Myocyte (in vitro differentiated cells): ENCODE measurements around the gene C3orf62. TPM values are rescaled to one million over a fixed set of nuclear protein-coding genes. Genes with fewer than 3 reads are reported as not detected.

Experiments used
- microRNA-seq: library from miRNA; unstranded; fragments of <30 nt; microRNA quantifications from one replicate; pipeline ENCODE4, GENCODE V29; 2016
- total RNA-seq: library from RNA; depleted of rRNA; stranded (reverse); fragments of >200 nt; gene quantifications from 2 replicates; pipeline ENCODE4 v1.2.3, GENCODE V29; 2014

Gene C3orf62
- total RNA-seq, 1 donor from 2014 or later: 1.4 TPM

Small RNA genes lying within 50 kb of the gene (microRNA-seq; reads per million reads assigned to microRNA genes)
- not detected for gene MIR4271

Other genes with a start within 250 kb of the C3orf62 start
- 242 and 275 TPM in 2 replicates for gene IMPDH2, start 247.8 kb downstream of the C3orf62 start, total RNA-seq
- gene QRICH1, start 183.2 kb downstream of the C3orf62 start, total RNA-seq: 57.4 and 73.0 TPM in 2 replicates
- 131 and 190 TPM in 2 replicates for gene QARS1, start 172.5 kb downstream of the C3orf62 start, total RNA-seq
- 66.1 and 74.5 TPM in 2 replicates for gene USP19, start 156.4 kb downstream of the C3orf62 start, total RNA-seq
- 632 and 641 TPM in 2 replicates for gene LAMB2, start 144.2 kb downstream of the C3orf62 start, total RNA-seq
- gene CCDC71, start 110.9 kb downstream of the C3orf62 start, total RNA-seq: 34.3 and 35.0 TPM in 2 replicates
- gene KLHDC8B, start 105.6 kb downstream of the C3orf62 start, total RNA-seq: 28.7 and 45.0 TPM in 2 replicates
- 9.9 and 11.8 TPM in 2 replicates for gene USP4, start 62.8 kb upstream of the C3orf62 start, total RNA-seq
- 109 and 116 TPM in 2 replicates for gene GPX1, start 81.1 kb upstream of the C3orf62 start, total RNA-seq
- 663 and 808 TPM in 2 replicates for gene RHOA, start 134.7 kb upstream of the C3orf62 start, total RNA-seq
- gene TCTA, start 135.2 kb upstream of the C3orf62 start, total RNA-seq: 30.0 and 37.2 TPM in 2 replicates
- 0.36 and 0.56 TPM in 2 replicates for gene AMT, start 145.2 kb upstream of the C3orf62 start, total RNA-seq
- gene NICN1, start 152.1 kb upstream of the C3orf62 start, total RNA-seq: 3.4 and 5.7 TPM in 2 replicates
- 276 and 362 TPM in 2 replicates for gene DAG1, start 193.0 kb upstream of the C3orf62 start, total RNA-seq